Neural cell (in vitro differentiated cells): ENCODE results near the gene TARS3.

Experiments
- CTCF ChIP-seq: fragments of 450-650 bp; IDR thresholded peaks from 2 replicates; pipeline ENCODE4 v1.5.1; 2014; ENCODE audit warnings: antibody characterized with exemption, mild to moderate bottlenecking, moderate library complexity; ENCODE audit not compliant: poor library complexity, severe bottlenecking
- EP300 ChIP-seq: fragments of 450-650 bp; conservative IDR thresholded peaks from 2 replicates; pipeline ENCODE4 v1.6.1; 2014; ENCODE audit warnings: antibody characterized with exemption, mild to moderate bottlenecking, moderate library complexity; ENCODE audit not compliant: poor library complexity, severe bottlenecking
- POLR2AphosphoS5 ChIP-seq: IDR thresholded peaks from 2 replicates; pipeline ENCODE4 v1.6.1; 2012

DNA sequence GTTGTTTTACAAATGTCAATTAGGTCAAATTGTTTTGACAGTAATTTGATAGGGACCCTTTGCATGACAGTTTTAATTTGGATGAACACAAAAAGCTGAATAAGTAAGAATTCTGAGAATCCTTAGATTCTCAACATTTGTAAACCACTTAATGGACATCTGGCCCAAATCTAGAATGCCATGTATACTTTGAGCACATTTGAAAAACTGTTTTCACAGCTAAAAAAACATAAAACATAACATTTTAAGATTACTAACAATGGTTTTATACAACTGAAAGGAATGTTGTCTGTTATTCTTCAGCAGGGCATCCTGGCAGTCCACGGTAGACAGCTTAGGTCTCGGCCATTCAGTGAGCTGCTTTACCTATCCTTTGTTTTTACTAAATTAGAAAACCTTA lies 37.6 kb downstream of the TARS3 start:
- no peak for TF ChIP-seq CTCF
- TF ChIP-seq EP300: no peak
- TF ChIP-seq POLR2AphosphoS5: no peak
